ENCODE data around the gene IL21R.

- TF ChIP-seq CTCF (IDR thresholded peaks at IDR 0.05; ENCODE audit: extremely low read depth in 1 of 2, insufficient read depth in 1 of 2, low read depth in 1 of 2, low read length in 2 of 2) (no peak), EZH2 (IDR thresholded peaks at IDR 0.05; ENCODE audit: borderline replicate concordance, low read depth, low read length, severe bottlenecking) (no peak), POLR2A (IDR thresholded peaks at IDR 0.05; ENCODE audit: low read depth, low read length) (no peak), POLR2AphosphoS5 (IDR thresholded peaks at IDR 0.05; ENCODE audit: insufficient read depth, low read depth, low read length) (no peak), MAX (IDR thresholded peaks at IDR 0.05; ENCODE audit: insufficient read depth, insufficient read length) (no peak), MYC (IDR thresholded peaks at IDR 0.05; ENCODE audit: low read depth, low read length) (no peak)
Observed at GRCh38 chr16:27476240-27476639, 74.3 kb downstream of the IL21R start.
